HPDE6-E6E7 (cell line): ENCODE results near the gene MYH7.
"Not testable (repeated sequence)": the region's sequence is repeated elsewhere in the genome, so short reads cannot be mapped to it uniquely, and the experiment has no call there.

Experiments used
- DNase-seq: peaks from one replicate; pipeline ENCODE4 v3.0.0; 2011; ENCODE audit warnings: missing footprints; ENCODE audit errors: extremely low spot score

MYH7 gene

GRCh38 chr14:23430723-23431085 lies 4.8 kb downstream of the MYH7 start:
- no peak for DNase-seq

GRCh38 chr14:23430016-23430722 lies 5.3 kb downstream of the MYH7 start:
- DNase-seq: no peak

DNA sequence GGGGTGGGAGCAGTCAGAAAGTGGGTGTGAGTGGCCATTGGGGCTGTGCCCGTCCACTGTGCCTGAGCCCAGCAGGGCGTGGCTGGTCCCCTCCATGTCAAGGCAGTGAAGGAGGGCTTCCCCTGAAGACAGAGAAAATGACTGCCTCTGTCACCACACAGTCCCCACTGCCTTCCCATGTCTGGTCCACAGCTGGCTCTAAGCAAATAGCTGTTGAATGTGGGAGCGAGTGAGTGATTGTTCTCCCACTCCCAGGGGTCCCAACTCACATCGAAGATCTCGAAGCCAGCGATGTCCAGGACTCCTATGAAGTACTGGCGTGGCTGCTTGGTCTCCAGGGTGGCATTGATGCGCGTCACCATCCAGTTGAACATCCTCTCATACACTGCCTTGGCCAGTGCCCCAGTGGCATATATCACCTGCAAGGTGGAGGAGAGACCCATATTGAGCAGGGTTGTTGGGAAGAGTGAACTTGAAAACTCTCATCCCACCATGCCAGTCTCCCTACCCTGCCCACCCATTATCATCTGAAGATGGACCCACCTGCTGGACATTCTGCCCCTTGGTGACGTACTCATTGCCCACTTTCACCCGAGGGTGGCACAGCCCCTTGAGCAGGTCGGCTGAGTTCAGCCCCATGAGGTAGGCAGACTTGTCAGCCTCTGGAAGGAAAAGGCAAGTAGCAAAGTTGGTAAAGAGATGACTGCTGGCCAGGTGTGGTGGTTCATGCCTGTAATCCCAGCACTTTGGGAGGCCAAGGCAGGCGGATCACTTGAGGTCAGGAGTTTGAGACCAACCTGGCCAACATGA lies 6.6 kb downstream of the MYH7 start:
- no peak for DNase-seq

DNA sequence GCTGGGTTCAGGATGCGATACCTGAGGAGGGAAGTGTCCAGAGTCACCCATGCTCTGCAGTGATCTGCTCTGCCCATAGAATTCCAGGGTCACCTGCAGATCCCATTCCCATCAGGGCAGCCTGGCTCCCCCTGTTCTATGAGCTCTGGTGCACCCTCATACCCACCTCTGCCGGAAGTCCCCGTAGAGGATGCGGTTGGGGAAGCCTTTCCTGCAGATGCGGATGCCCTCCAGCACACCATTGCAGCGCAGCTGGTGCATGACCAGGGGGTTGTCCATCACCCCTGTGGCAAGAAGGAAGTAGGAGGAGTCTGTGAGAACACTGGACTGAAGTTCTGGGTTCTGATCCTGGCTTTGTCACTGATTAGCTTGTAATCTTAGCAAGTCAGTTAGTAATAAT lies 9.7 kb downstream of the MYH7 start:
- not testable (repeated sequence) for DNase-seq

DNA sequence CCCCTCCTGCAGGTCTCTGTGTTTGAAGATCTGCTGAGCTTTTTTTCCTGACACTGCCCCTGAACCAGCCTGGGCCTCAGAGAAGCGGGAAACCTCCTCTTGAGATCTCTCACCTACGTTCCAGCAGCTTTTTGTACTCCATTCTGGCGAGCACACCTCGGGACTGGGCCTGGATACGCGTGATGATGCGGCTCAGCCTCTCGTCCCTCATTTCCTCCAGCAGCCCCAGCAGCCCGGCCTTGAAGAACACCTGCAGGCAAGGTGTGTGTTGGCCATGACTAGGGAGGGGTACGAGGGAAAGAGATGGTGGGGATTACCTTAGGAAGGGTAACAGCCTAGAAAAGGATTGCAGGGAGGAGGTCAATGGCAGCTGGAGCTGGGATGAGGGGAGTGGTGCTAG lies 10.3 kb downstream of the MYH7 start:
- no peak for DNase-seq

- DNase-seq: no peak
Observed at GRCh38 chr14:23423657-23424056, 11.8 kb downstream of the MYH7 start.

GRCh38 chr14:23421594-23421993 lies 13.9 kb downstream of the MYH7 start:
- DNase-seq: no peak

- not testable (repeated sequence) for DNase-seq
Observed at GRCh38 chr14:23419646-23420045, 15.8 kb downstream of the MYH7 start.

DNA sequence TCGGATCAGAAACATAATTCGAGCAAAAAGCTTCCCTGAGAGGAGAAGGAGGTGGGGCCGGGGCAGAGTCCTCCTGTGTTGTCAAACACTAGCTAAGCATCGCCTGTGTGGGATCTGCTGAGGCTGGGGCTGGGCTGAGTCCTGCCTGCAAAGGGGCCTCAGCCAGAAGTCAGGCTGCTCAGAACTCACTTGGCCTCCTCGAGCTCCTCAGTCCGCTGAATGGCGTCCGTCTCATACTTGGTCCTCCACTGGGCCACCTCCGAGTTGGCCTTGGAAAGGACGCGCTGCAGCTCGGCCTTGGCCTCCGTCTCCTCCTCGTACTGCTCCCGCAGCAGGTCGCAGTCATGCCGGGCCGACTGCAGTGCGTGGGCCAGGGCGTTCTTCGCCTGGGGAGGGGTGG lies 17.4 kb downstream of the MYH7 start:
- DNase-seq: no peak

GRCh38 chr14:23417269-23417668 lies 18.2 kb downstream of the MYH7 start:
- DNase-seq: not testable (repeated sequence)

GRCh38 chr14:23416801-23417200 lies 18.7 kb downstream of the MYH7 start:
- no peak for DNase-seq

GRCh38 chr14:23415821-23416778 lies 19.4 kb downstream of the MYH7 start:
- DNase-seq: no peak

DNA sequence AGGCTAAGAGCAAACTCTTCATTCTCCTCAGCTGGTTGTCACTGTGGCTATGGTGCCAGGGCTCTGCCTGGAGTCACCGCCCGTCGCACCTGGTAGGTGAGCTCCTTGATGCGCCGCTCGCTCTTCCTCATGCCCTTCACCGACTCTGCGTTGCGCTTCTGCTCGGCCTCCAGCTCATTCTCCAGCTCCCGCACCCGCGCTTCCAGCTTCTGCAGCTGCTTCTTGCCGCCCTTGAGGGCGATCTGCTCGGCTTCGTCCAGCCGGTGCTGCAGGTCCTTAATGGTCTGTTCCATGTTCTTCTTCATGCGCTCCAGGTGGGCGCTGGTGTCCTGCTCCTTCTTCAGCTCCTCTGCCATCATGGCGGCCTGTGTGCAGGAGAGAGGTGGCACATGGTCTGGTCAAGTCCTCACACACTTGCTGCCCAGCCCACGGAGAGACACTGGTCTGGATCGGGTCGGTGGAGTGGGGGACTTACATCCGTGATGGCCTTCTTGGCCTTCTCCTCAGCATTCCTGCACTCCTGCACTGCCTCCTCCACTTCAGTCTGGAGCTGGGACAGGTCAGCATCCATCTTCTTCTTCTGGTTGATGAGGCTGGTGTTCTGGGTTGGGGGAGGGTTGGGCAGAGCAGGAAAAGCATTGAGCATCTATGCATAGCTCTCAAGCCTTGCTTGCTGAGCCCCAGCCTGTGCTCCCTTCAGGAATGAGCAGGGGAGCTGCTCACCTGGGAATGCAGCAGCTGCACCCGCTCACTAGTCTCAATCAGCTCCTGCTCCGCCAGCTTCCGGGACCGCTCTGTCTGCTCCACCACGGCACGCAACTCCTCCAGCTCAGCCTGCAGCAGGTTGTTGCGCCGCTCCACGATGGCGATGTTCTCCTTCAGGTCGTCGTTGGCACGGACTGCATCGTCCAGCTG lies 20.3 kb downstream of the MYH7 start:
- DNase-seq: no peak

DNA sequence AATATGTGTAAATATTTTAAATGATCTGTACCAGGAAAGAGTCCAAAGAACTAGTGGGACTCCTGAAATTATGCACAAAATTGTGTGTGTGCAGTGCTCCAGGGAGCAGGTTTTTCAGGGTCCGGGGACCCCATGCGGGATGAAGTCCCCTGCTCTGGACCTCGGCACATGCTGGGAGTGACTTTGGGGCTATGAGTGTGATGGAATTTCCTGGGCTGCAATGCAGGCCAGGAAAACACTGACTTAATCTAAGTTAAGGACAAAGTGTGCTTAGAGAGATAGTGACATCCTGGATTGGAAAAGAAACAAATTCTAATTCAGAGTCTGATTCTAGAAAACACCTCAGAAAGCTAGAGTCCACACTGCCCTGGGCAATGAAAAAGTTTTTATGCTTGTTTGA lies 21.2 kb downstream of the MYH7 start:
- no peak for DNase-seq

DNA sequence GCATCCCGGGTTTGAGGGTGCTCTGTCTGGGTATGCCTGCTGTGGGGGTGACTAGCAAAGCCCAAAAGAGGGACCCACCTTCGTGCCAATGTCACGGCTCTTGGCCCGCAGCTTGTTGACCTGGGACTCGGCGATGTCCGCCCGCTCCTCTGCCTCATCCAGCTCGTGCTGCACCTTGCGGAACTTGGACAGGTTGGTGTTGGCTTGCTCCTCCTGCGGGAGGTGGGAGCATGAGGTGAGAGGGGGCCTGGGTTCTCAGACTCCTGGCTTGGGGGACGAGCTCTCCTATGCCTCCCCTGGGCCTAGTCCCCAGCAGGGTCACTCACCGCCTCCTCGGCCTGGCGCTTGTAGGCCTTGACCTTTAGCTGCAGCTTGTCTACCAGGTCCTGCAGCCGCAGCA lies 21.8 kb downstream of the MYH7 start:
- no peak for DNase-seq

- DNase-seq: no peak
Observed at GRCh38 chr14:23411563-23412525, 23.6 kb downstream of the MYH7 start.

DNA sequence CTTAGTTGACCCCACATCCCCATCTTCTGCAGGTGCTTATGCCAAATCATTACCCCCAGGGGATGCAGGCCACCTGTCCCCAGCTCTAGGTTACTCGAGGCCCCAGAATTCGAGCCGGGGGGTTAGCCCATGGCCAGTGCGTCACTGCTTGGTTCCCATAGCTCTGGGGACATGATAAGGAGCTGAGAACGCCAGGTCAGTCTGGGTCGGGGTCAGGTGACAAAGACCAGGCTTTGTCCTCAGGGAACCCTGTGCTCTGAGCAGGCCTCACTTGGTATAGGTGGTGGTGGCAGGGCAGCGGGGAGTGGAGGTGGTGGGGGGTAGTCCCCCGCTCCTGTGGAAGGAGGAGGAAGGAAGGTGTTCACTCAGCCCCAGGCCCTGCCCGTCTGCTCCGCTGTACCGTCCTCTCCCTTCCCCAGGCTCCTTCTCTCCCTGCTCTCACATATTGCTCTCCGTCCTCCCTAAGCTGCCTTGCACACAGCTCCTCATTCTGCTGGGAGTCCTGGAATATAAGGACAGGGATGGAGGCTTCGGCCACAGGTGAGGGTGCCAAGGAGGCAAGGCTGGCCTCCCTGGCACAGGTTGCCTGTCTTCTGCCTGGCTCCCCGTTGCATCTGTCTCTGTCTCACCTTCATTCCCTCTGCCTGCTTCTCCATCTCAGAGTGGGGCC lies 25.4 kb downstream of the MYH7 start:
- DNase-seq: no peak

GRCh38 chr14:23409475-23409874 lies 26.0 kb downstream of the MYH7 start:
- no peak for DNase-seq

DNA sequence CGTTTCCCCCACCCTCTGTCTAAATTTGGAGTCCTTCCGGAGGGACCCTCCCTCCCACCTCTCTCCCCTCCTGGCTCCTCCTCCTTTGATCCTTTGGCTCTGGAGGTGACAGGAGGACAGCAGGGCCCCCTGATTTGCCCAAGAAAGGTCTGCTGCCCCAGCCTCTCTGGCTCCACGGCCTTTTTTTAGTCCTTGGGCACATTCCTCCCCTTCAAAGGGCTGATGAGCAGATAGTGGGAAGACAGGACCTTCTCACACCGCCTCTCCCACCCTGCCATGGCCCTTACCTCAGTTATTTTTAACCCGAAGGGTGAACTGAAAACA lies 27.2 kb downstream of the MYH7 start:
- no peak for DNase-seq
